Measurements from ENCODE around the gene R3HDM2. TPM values are rescaled to one million over a fixed set of nuclear protein-coding genes. Genes with fewer than 3 reads are reported as not detected.

The R3HDM2 gene
- total RNA-seq, 1 experiment from 2014 or later = 45.4 TPM

- CTCF ChIA-PET = interaction anchor here (0.6 to 3.5 kb wide), 26 partner anchors 9 to 239 kb away, joined by 3 to 75 read pairs (median 5); no protein-coding TSS in a partner anchor
- intact Hi-C loops (cut with micrococcal nuclease) = loop anchor here (2.0 kb wide), 1 partner anchor 240 kb away; no protein-coding TSS in a partner anchor
- Histone ChIP-seq H3K27me3 (ENCODE audit: insufficient read depth, low read length) (no peaks in the 10 kb centered on the region), H3K4me2 (ENCODE audit: low read length) (peak overlapping the region; percentile 13; the same call in 1 of the 2 replicates), H4K20me1 (ENCODE audit: insufficient read depth) (no peaks in the 10 kb centered on the region), H3K4me3 (replicated peaks in 1 of 2; ENCODE audit: low read depth in 1 of 2, low read length in 2 of 2) (no peak overlapping the region), H3K79me2 (ENCODE audit: insufficient read depth, low read length) (no peaks in the 10 kb centered on the region), H3K9me3 (ENCODE audit: control insufficient read depth in 1 of 2, insufficient read depth in 1 of 2, low read depth in 1 of 2, low read length in 2 of 2) (no peaks in the 10 kb centered on the region), H3K9me2 (ENCODE audit: insufficient read depth) (no peaks in the 10 kb centered on the region), H2AFZ (ENCODE audit: low read depth, low read length, poor library complexity, severe bottlenecking) (no peak overlapping the region), H3K27ac (ENCODE audit: low read depth, low read length) (no peak overlapping the region), H3K36me3 (ENCODE audit: control insufficient read depth in 1 of 2, insufficient read depth in 2 of 2, low read length in 2 of 2) (no peaks in the 10 kb centered on the region), H3K9ac (ENCODE audit: low read length) (no peak overlapping the region), H3K4me1 (ENCODE audit: control insufficient read depth in 1 of 2, insufficient read depth in 2 of 2, low read length in 2 of 2) (peaks cover 18 to 34% of the 10 kb centered on the region in 2 experiments)
- POLR2A ChIA-PET = interaction anchor here (0.6 to 1.6 kb wide), 4 partner anchors 22 to 210 kb away, joined by 3 to 5 read pairs (median 4); no protein-coding TSS in a partner anchor
- ATAC-seq (no peak), DNase-seq (ENCODE audit: low read depth, low spot score) (no peak)
- BruUV-seq (replicated peaks) = no TSS peak
- RAD21 ChIA-PET (ENCODE audit: low non-redundant PET in 1 of 2, low total read pairs in 2 of 2, uncharacterized antibody in 2 of 2, unreplicated experiment in 2 of 2) = interaction anchor here (0.8 to 2.0 kb wide), 7 partner anchors 144 to 191 kb away, joined by 3 to 9 read pairs (median 5); no protein-coding TSS in a partner anchor
- TF ChIP-seq EGR1 (IDR thresholded peaks at IDR 0.05; ENCODE audit: low read depth) = no peak
- TF ChIP-seq ZFX (IDR thresholded peaks at IDR 0.05) = no peak
These were observed 21.5 kb upstream of the R3HDM2 start for GRCh38 chr12:57452181-57452936.

- H2AFZ ChIP-seq (ENCODE audit: low read depth, low read length, poor library complexity, severe bottlenecking) = no peak overlapping the region
- H4K20me1 ChIP-seq (ENCODE audit: insufficient read depth) = no peaks in the 10 kb centered on the region
- BruUV-seq (replicated peaks) = no TSS peak
- H3K9me2 ChIP-seq (ENCODE audit: insufficient read depth) = no peaks in the 10 kb centered on the region
- no peaks in the 10 kb centered on the region for H3K36me3 ChIP-seq (ENCODE audit: control insufficient read depth in 1 of 2, insufficient read depth in 2 of 2, low read length in 2 of 2)
- ChIA-PET POLR2A (interaction anchor here (1.6 kb wide), 1 partner anchor 143 kb away, joined by 5 read pairs; no protein-coding TSS in a partner anchor), CTCF (interaction anchor here (0.6 to 3.5 kb wide), 4 partner anchors 143 to 238 kb away, joined by 3 to 75 read pairs (median 26); no protein-coding TSS in a partner anchor), RAD21 (ENCODE audit: low non-redundant PET in 1 of 2, low total read pairs in 2 of 2, uncharacterized antibody in 2 of 2, unreplicated experiment in 2 of 2) (interaction anchor here in 1 of 2 experiments (1.9 kb wide), 1 partner anchor 186 kb away, joined by 8 read pairs; no protein-coding TSS in a partner anchor)
- DNase-seq (ENCODE audit: low read depth, low spot score) = no peak
- H3K9me3 ChIP-seq (ENCODE audit: control insufficient read depth in 1 of 2, insufficient read depth in 1 of 2, low read depth in 1 of 2, low read length in 2 of 2) = no peaks in the 10 kb centered on the region
- TF ChIP-seq POLR2A (IDR thresholded peaks at IDR 0.05; ENCODE audit: borderline replicate concordance, extremely low read depth, insufficient read depth, insufficient read length) = no peak
- no peak for TF ChIP-seq REST (IDR thresholded peaks at IDR 0.05; ENCODE audit: low read depth)
- no peak for TF ChIP-seq MAX (IDR thresholded peaks at IDR 0.05)
- no peak for TF ChIP-seq CEBPB (IDR thresholded peaks at IDR 0.05; ENCODE audit: low read depth)
- no peak for TF ChIP-seq EZH2phosphoT487 (IDR thresholded peaks at IDR 0.05; ENCODE audit: borderline replicate concordance)
- no peak for TF ChIP-seq TCF7L2 (IDR thresholded peaks at IDR 0.05; ENCODE audit: borderline replicate concordance, extremely low read depth, insufficient read depth, insufficient read length)
- TF ChIP-seq CBX3 (IDR thresholded peaks at IDR 0.05; ENCODE audit: low read depth) = no peak
- TF ChIP-seq FOSL1 (IDR thresholded peaks at IDR 0.05; ENCODE audit: low read depth) = no peak
- TF ChIP-seq JUND (IDR thresholded peaks at IDR 0.05) = no peak
- TF ChIP-seq ATF3 (IDR thresholded peaks at IDR 0.05) = no peak
- no peak overlapping the region for H3K9ac ChIP-seq (ENCODE audit: low read length)
- H3K4me3 ChIP-seq (replicated peaks in 1 of 2; ENCODE audit: low read depth in 1 of 2, low read length in 2 of 2) = no peak overlapping the region
- intact Hi-C loops (cut with micrococcal nuclease) = no loop called here
- H3K79me2 ChIP-seq (ENCODE audit: insufficient read depth, low read length) = no peaks in the 10 kb centered on the region
- peaks cover 18 to 28% of the 10 kb centered on the region in 2 experiments for H3K4me1 ChIP-seq (ENCODE audit: control insufficient read depth in 1 of 2, insufficient read depth in 2 of 2, low read length in 2 of 2)
- no peak overlapping the region for H3K4me2 ChIP-seq (ENCODE audit: low read length)
- ATAC-seq = no peak
- H3K27ac ChIP-seq (ENCODE audit: low read depth, low read length) = no peak overlapping the region
- no peaks in the 10 kb centered on the region for H3K27me3 ChIP-seq (ENCODE audit: insufficient read depth, low read length)
These were observed 20.5 kb upstream of the R3HDM2 start for GRCh38 chr12:57451233-57451778.

Data from HCT116 (cell line).